LNCAP (cell line): ENCODE measurements around the gene ZSWIM1.

ENCODE experiments used
- CTCF ChIP-seq: fragments of 450-650 bp; IDR thresholded peaks from 2 replicates; pipeline ENCODE4 v1.5.1; 2017; ENCODE audit warnings: mild to moderate bottlenecking

Gene ZSWIM1

GRCh38 chr20:45867819-45868176 is 13.2 kb upstream of the ZSWIM1 start:
- TF ChIP-seq CTCF, result no peak

GRCh38 chr20:45872626-45873025 is 8.4 kb upstream of the ZSWIM1 start:
- no peak for TF ChIP-seq CTCF

GRCh38 chr20:45873409-45874103 is 7.5 kb upstream of the ZSWIM1 start:
- no peak for TF ChIP-seq CTCF

- TF ChIP-seq CTCF, result no peak
Measured at GRCh38 chr20:45874576-45874975, 6.5 kb upstream of the ZSWIM1 start.

- no peak for TF ChIP-seq CTCF
Measured at GRCh38 chr20:45878076-45878761, 2.8 kb upstream of the ZSWIM1 start.

- TF ChIP-seq CTCF, result no peak
Measured at GRCh38 chr20:45882469-45883099, 1.6 kb downstream of the ZSWIM1 start.

- no peak for TF ChIP-seq CTCF
Measured at GRCh38 chr20:45883100-45883469, 2.1 kb downstream of the ZSWIM1 start.
